ENCODE results near the gene EPHA3. TPM values are rescaled to one million over a fixed set of nuclear protein-coding genes. Genes with fewer than 3 reads are reported as not detected.

The EPHA3 gene
- total and polyA plus RNA-seq, 10 of the 15 experiments (the other 5 are each of a cell fraction or from before 2014, with no cell fraction given): 0.03 to 39.0 (median 0.07) TPM; not detected in 4

DNA sequence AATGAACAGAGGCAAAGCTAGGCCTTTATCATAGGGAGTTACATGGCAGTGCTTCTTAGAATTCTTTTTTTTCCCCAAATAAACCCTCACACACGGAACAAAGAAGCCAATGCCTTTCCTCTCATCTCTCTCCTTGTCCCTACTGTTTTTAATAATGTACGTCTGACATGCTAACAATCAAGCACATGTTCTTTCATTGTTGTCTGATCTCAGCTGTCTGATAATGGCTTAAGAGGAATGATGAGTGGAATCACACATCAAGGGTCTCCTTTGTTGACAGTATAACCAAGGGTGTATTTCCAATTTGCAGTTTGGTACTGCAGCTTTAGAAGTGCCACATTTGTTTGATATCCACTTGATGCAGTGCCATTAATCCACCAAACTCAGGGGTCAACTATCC lies 34.8 kb upstream of the EPHA3 start (continued):
- TF ChIP-seq, protein P1, sequence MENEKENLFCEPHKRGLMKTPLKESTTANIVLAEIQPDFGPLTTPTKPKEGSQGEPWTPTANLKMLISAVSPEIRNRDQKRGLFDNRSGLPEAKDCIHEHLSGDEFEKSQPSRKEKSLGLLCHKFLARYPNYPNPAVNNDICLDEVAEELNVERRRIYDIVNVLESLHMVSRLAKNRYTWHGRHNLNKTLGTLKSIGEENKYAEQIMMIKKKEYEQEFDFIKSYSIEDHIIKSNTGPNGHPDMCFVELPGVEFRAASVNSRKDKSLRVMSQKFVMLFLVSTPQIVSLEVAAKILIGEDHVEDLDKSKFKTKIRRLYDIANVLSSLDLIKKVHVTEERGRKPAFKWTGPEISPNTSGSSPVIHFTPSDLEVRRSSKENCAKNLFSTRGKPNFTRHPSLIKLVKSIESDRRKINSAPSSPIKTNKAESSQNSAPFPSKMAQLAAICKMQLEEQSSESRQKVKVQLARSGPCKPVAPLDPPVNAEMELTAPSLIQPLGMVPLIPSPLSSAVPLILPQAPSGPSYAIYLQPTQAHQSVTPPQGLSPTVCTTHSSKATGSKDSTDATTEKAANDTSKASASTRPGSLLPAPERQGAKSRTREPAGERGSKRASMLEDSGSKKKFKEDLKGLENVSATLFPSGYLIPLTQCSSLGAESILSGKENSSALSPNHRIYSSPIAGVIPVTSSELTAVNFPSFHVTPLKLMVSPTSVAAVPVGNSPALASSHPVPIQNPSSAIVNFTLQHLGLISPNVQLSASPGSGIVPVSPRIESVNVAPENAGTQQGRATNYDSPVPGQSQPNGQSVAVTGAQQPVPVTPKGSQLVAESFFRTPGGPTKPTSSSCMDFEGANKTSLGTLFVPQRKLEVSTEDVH (IDR thresholded peaks at IDR 0.05; ENCODE audit: low read depth, partially characterized antibody): no peak
- no peak for TF ChIP-seq NFYB (IDR thresholded peaks at IDR 0.05; ENCODE audit: insufficient read depth, low read depth, low read length)

DNA sequence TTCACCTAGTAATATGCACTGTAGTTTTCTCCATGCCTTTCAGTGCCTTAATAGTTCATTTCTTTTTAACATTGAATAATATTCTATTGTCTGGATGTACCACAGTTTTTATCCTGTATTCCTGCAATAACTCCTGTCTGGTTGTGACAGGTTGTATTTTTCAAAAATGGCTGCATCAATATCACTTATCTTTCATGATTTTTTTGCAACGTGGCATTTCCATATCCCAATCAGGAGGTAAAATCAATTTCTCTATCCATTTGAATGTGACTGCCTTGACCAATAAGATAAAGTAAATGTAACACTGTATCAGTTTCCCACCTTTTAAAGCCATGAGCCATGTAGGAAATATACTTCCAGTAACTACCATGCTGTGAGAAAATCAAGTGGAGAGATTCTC lies 27.5 kb upstream of the EPHA3 start:
- H3K4me2 ChIP-seq (ENCODE audit: control insufficient read depth, insufficient read depth): no peak overlapping the region
- DNase-seq (ENCODE audit: low read depth, low spot score) (no peak), ATAC-seq (no peak), FAIRE-seq (no peak)
- no peak overlapping the region for H2AFZ ChIP-seq (ENCODE audit: control insufficient read depth, low read depth, low read length)
- in situ Hi-C loops (cut with MboI): no loop called here
- CTCF ChIA-PET: no interaction called here
- SMC1A ChIA-PET (ENCODE audit: uncharacterized antibody, unreplicated experiment): no interaction called here
- no TSS peak for BruUV-seq (replicated peaks)
- H3K4me1 ChIP-seq (ENCODE audit: control insufficient read depth, insufficient read depth, low read length): no peaks in the 10 kb centered on the region
- H3K36me3 ChIP-seq (ENCODE audit: control insufficient read depth in 2 of 2, insufficient read depth in 2 of 2, low read length in 1 of 2): no peaks in the 10 kb centered on the region
- H3K27me3 ChIP-seq (replicated peaks in 1 of 2; ENCODE audit: control insufficient read depth in 2 of 2, insufficient read depth in 2 of 2, low read length in 1 of 2): no peaks in the 10 kb centered on the region
- RAD21 ChIA-PET (ENCODE audit: unreplicated experiment): no interaction called here
- H4K20me1 ChIP-seq (ENCODE audit: control insufficient read depth, insufficient read depth): no peaks in the 10 kb centered on the region
- POLR2A ChIA-PET: no interaction called here
- no peak overlapping the region for H3K27ac ChIP-seq (ENCODE audit: control insufficient read depth, insufficient read depth)
- H3K9me3 ChIP-seq (replicated peaks; ENCODE audit: control insufficient read depth, insufficient read depth, low read length): no peaks in the 10 kb centered on the region
- no peaks in the 10 kb centered on the region for H3K79me2 ChIP-seq (ENCODE audit: control insufficient read depth, insufficient read depth, low read length)
- WGBS (ENCODE audit: insufficient coverage, insufficient replicate concordance, low lambda C conversion rate, missing lambda C conversion rate): 6% methylated on average over 1 of the region's 1 CpG
- intact Hi-C loops (cut with micrococcal nuclease; ENCODE audit: unreplicated experiment): no loop called here
- no peak overlapping the region for H3K4me3 ChIP-seq
- TF ChIP-seq ZNF622 (IDR thresholded peaks at IDR 0.05) (no peak), ZNF217 (IDR thresholded peaks at IDR 0.05) (no peak), TBL1XR1 (IDR thresholded peaks at IDR 0.05; ENCODE audit: low read depth, low read length) (no peak), TCF3 (IDR thresholded peaks at IDR 0.05; ENCODE audit: borderline replicate concordance, insufficient read depth, low read depth, low read length) (no peak), FOXM1 (IDR thresholded peaks at IDR 0.05; ENCODE audit: low read depth, low read length) (no peak), BMI1 (IDR thresholded peaks at IDR 0.05; ENCODE audit: borderline replicate concordance) (no peak), POLR2AphosphoS2 (IDR thresholded peaks at IDR 0.05; ENCODE audit: low read depth, low read length) (no peak), ASH2L (IDR thresholded peaks at IDR 0.05; ENCODE audit: borderline replicate concordance, low read depth) (no peak), BCL11A (IDR thresholded peaks at IDR 0.05; ENCODE audit: low read depth, low read length) (no peak)
- TF ChIP-seq, protein P2, sequence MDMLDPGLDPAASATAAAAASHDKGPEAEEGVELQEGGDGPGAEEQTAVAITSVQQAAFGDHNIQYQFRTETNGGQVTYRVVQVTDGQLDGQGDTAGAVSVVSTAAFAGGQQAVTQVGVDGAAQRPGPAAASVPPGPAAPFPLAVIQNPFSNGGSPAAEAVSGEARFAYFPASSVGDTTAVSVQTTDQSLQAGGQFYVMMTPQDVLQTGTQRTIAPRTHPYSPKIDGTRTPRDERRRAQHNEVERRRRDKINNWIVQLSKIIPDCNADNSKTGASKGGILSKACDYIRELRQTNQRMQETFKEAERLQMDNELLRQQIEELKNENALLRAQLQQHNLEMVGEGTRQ (IDR thresholded peaks at IDR 0.05; ENCODE audit: borderline replicate concordance, low read depth, low read length): no peak
- TF ChIP-seq, protein P3, sequence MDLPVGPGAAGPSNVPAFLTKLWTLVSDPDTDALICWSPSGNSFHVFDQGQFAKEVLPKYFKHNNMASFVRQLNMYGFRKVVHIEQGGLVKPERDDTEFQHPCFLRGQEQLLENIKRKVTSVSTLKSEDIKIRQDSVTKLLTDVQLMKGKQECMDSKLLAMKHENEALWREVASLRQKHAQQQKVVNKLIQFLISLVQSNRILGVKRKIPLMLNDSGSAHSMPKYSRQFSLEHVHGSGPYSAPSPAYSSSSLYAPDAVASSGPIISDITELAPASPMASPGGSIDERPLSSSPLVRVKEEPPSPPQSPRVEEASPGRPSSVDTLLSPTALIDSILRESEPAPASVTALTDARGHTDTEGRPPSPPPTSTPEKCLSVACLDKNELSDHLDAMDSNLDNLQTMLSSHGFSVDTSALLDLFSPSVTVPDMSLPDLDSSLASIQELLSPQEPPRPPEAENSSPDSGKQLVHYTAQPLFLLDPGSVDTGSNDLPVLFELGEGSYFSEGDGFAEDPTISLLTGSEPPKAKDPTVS (IDR thresholded peaks at IDR 0.05; ENCODE audit: low read depth, low read length): no peak
- TF ChIP-seq, protein P4, sequence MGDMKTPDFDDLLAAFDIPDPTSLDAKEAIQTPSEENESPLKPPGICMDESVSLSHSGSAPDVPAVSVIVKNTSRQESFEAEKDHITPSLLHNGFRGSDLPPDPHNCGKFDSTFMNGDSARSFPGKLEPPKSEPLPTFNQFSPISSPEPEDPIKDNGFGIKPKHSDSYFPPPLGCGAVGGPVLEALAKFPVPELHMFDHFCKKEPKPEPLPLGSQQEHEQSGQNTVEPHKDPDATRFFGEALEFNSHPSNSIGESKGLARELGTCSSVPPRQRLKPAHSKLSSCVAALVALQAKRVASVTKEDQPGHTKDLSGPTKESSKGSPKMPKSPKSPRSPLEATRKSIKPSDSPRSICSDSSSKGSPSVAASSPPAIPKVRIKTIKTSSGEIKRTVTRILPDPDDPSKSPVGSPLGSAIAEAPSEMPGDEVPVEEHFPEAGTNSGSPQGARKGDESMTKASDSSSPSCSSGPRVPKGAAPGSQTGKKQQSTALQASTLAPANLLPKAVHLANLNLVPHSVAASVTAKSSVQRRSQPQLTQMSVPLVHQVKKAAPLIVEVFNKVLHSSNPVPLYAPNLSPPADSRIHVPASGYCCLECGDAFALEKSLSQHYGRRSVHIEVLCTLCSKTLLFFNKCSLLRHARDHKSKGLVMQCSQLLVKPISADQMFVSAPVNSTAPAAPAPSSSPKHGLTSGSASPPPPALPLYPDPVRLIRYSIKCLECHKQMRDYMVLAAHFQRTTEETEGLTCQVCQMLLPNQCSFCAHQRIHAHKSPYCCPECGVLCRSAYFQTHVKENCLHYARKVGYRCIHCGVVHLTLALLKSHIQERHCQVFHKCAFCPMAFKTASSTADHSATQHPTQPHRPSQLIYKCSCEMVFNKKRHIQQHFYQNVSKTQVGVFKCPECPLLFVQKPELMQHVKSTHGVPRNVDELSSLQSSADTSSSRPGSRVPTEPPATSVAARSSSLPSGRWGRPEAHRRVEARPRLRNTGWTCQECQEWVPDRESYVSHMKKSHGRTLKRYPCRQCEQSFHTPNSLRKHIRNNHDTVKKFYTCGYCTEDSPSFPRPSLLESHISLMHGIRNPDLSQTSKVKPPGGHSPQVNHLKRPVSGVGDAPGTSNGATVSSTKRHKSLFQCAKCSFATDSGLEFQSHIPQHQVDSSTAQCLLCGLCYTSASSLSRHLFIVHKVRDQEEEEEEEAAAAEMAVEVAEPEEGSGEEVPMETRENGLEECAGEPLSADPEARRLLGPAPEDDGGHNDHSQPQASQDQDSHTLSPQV (IDR thresholded peaks at IDR 0.05): no peak
- no peak overlapping the region for H3K9ac ChIP-seq (ENCODE audit: control insufficient read depth, insufficient read depth, low read length)

Measured in GM12878 (cell line).